Stomach (tissue), 9 donors: Measurements from ENCODE around the gene MCTP2. TPM values are rescaled to one million over a fixed set of nuclear protein-coding genes. Genes with fewer than 3 reads are reported as not detected.

Experiments used
- DNase-seq, 2 donors: peaks; one replicate each; pipeline versions ENCODE4 v3.0.0 to v3.0.0-alpha.2; 2013 to 2019
- H3K27ac ChIP-seq, 5 donors: fragments of 200-600 bp in 4 of 5; sonication (generic) in 4 of 5; one replicate each; pipeline ENCODE4 v1.5.1; 2013 to 2019; ENCODE audit warnings: mild to moderate bottlenecking in 1 of 5, moderate library complexity in 1 of 5
- H3K27me3 ChIP-seq, 3 donors: fragments of 200-600 bp; sonication (generic); one replicate each; pipeline ENCODE4 v1.5.1; 2017 to 2019; ENCODE audit warnings: mixed run types in 1 of 3
- H3K36me3 ChIP-seq, 4 donors: fragments of 200-600 bp; sonication (generic); 1 replicate in 3 of 4; 2 replicates in 1 of 4; pipeline ENCODE4 v1.5.1; 2016 to 2019
- H3K4me1 ChIP-seq, 4 donors: fragments of 200-600 bp; sonication (generic); one replicate each; pipeline ENCODE4 v1.5.1; 2016 to 2019
- H3K4me3 ChIP-seq, 4 donors: fragments of 200-600 bp; sonication (generic) in 3 of 4; one replicate each; pipeline ENCODE4 v1.5.1; 2016 to 2019; ENCODE audit warnings: mild to moderate bottlenecking in 1 of 4
- H3K9me3 ChIP-seq, 4 donors: fragments of 200-600 bp; sonication (generic); one replicate each; pipeline ENCODE4 v1.5.1; 2016 to 2019
- EP300 ChIP-seq: sonication (generic); formaldehyde crosslinking; IDR thresholded peaks from one replicate; pipeline ENCODE4 v1.6.1; 2017; ENCODE audit warnings: antibody characterized with exemption
- POLR2A ChIP-seq, 4 donors: fragments of 450-650 bp; IDR thresholded peaks; one replicate each; pipeline ENCODE4 v1.6.1; 2016; ENCODE audit warnings: antibody characterized with exemption in 4 of 4, control low read depth in 2 of 4, mild to moderate bottlenecking in 1 of 4, moderate library complexity in 1 of 4
- POLR2AphosphoS5 ChIP-seq, 3 donors: sonication (generic); formaldehyde crosslinking; IDR thresholded peaks; one replicate each; pipeline ENCODE4 v1.6.1; 2016; ENCODE audit warnings: antibody characterized with exemption in 3 of 3
- WGBS, 5 donors: extraction: QIAGEN DNeasy Blood & Tissue Kit in 3 of 5; methylation state at CpG; one replicate each; pipeline versions ENCODE4 v1.1.5 to v1.1.7; 2013 to 2018; 5-methylcytosine and 5-hydroxymethylcytosine counted together
- intact Hi-C: fragments of 100-400 bp; cut with DNase I; formaldehyde crosslinking; loops from one replicate; pipeline ENCODE4 v1.15.1; 2023; ENCODE audit warnings: low total_unique reads
- polyA plus RNA-seq, 3 donors: library from polyadenylated mRNA; stranded (reverse); fragments of 200-250 nt; gene quantifications; one replicate each; pipeline ENCODE4 v1.2.3, GENCODE V29; 2013
- total RNA-seq, 5 donors: library from RNA; depleted of rRNA; stranded (reverse); fragments of >200 nt; gene quantifications; one replicate each; pipeline versions ENCODE4 v1.1.0 to v1.2.3, GENCODE V29; 2014 to 2016
- TF ChIP-seq, protein P1 (sequence below), 7 experiments: fragments of 450-650 bp in 4 of 7; fragments of 200-600 bp in 3 of 7; sonication (generic) in 3 of 7; IDR thresholded peaks; one replicate each; pipeline ENCODE4 v1.5.1; 2016 to 2019; ENCODE audit warnings: antibody characterized with exemption in 7 of 7, control low read depth in 2 of 7, mild to moderate bottlenecking in 1 of 7
- donor health status: healthy with polysubstance abuse.
- donor health status: Bipolar disorder and iron deficiency.
- donor health status: healthy.

Gene MCTP2
- total and polyA plus RNA-seq, 8 donors = 2.8 to 62.4 (median 15.4) TPM

- Histone ChIP-seq H3K27ac (no peak overlapping the region), H3K4me3 (no peak overlapping the region), H3K27me3 (no peaks in the 10 kb centered on the region), H3K36me3 (peaks cover 0 to 36% (median 18%) of the 10 kb centered on the region in 4 donors), H3K9me3 (no peaks in the 10 kb centered on the region), H3K4me1 (no peaks in the 10 kb centered on the region)
- no peak for TF ChIP-seq EP300
- TF ChIP-seq POLR2AphosphoS5 (IDR thresholded peaks at IDR 0.05) = no peak
- TF ChIP-seq, protein P1, sequence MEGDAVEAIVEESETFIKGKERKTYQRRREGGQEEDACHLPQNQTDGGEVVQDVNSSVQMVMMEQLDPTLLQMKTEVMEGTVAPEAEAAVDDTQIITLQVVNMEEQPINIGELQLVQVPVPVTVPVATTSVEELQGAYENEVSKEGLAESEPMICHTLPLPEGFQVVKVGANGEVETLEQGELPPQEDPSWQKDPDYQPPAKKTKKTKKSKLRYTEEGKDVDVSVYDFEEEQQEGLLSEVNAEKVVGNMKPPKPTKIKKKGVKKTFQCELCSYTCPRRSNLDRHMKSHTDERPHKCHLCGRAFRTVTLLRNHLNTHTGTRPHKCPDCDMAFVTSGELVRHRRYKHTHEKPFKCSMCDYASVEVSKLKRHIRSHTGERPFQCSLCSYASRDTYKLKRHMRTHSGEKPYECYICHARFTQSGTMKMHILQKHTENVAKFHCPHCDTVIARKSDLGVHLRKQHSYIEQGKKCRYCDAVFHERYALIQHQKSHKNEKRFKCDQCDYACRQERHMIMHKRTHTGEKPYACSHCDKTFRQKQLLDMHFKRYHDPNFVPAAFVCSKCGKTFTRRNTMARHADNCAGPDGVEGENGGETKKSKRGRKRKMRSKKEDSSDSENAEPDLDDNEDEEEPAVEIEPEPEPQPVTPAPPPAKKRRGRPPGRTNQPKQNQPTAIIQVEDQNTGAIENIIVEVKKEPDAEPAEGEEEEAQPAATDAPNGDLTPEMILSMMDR (IDR thresholded peaks at IDR 0.05) = no peak
- no peak for TF ChIP-seq POLR2A (IDR thresholded peaks at IDR 0.05)
- WGBS, 5 donors = 88 to 98% (median 94%) methylated on average over 6 of the region's 6 CpGs
- DNase-seq = no peak
- intact Hi-C loops = no loop called here
These were observed 141.5 kb downstream of the MCTP2 start for GRCh38 chr15:94372821-94373220.

GRCh38 chr15:94375997-94376396, 144.6 kb downstream of the MCTP2 start:
- peaks cover 0 to 24% (median 4%) of the 10 kb centered on the region in 4 donors for H3K36me3 ChIP-seq
- intact Hi-C loops = no loop called here
- DNase-seq = no peak
- no peaks in the 10 kb centered on the region for H3K27me3 ChIP-seq
- 88 to 100% (median 96%) methylated on average over 1 of the region's 1 CpG for WGBS, 5 donors
- no peak overlapping the region for H3K4me3 ChIP-seq
- no peak overlapping the region for H3K27ac ChIP-seq
- no peaks in the 10 kb centered on the region for H3K4me1 ChIP-seq
- H3K9me3 ChIP-seq = no peaks in the 10 kb centered on the region
- TF ChIP-seq EP300 (no peak), POLR2A (IDR thresholded peaks at IDR 0.05) (no peak), POLR2AphosphoS5 (IDR thresholded peaks at IDR 0.05) (no peak)
- TF ChIP-seq, protein P1 (IDR thresholded peaks at IDR 0.05) = no peak

GRCh38 chr15:94379986-94380385, 148.6 kb downstream of the MCTP2 start:
- TF ChIP-seq EP300 (no peak), POLR2A (IDR thresholded peaks at IDR 0.05) (no peak), POLR2AphosphoS5 (IDR thresholded peaks at IDR 0.05) (no peak)
- TF ChIP-seq, protein P1 (IDR thresholded peaks at IDR 0.05) = no peak
- 92 to 97% (median 96%) methylated on average over 3 of the region's 3 CpGs for WGBS, 5 donors
- no peaks in the 10 kb centered on the region for H3K27me3 ChIP-seq
- intact Hi-C loops = no loop called here
- H3K4me1 ChIP-seq = no peaks in the 10 kb centered on the region
- H3K9me3 ChIP-seq = no peaks in the 10 kb centered on the region
- no peak overlapping the region for H3K4me3 ChIP-seq
- H3K27ac ChIP-seq = no peak overlapping the region
- H3K36me3 ChIP-seq = peaks cover 0 to 27% (median 12%) of the 10 kb centered on the region in 4 donors
- DNase-seq = no peak

GRCh38 chr15:94380798-94381197, 149.4 kb downstream of the MCTP2 start:
- Histone ChIP-seq H3K27me3 (no peaks in the 10 kb centered on the region), H3K27ac (no peak overlapping the region), H3K9me3 (no peaks in the 10 kb centered on the region), H3K36me3 (peaks cover 0 to 33% (median 11%) of the 10 kb centered on the region in 4 donors), H3K4me3 (no peak overlapping the region), H3K4me1 (no peaks in the 10 kb centered on the region)
- intact Hi-C loops = no loop called here
- TF ChIP-seq POLR2AphosphoS5 (IDR thresholded peaks at IDR 0.05) (no peak), POLR2A (IDR thresholded peaks at IDR 0.05) (no peak), EP300 (no peak)
- TF ChIP-seq, protein P1 (IDR thresholded peaks at IDR 0.05) = no peak
- no peak for DNase-seq
- WGBS, 5 donors = 93 to 100% (median 94%) methylated on average over 1 of the region's 1 CpG
